Suprapubic skin (tissue), 4 donors: ENCODE data around the gene ANKRD44.

Experiments used
- CTCF ChIP-seq, 2 donors: fragments of 200-600 bp in 1 of 2; fragments of 450-650 bp in 1 of 2; sonication (generic) in 1 of 2; IDR thresholded peaks; one replicate each; pipeline ENCODE4 v1.5.1; 2016 to 2019; ENCODE audit warnings: antibody characterized with exemption in 2 of 2, mild to moderate bottlenecking in 1 of 2, moderate library complexity in 1 of 2
- EP300 ChIP-seq: sonication (generic); formaldehyde crosslinking; IDR thresholded peaks from one replicate; pipeline ENCODE4 v1.6.1; 2017; ENCODE audit warnings: antibody characterized with exemption
- POLR2A ChIP-seq, 2 donors: fragments of 450-650 bp; IDR thresholded peaks; one replicate each; pipeline ENCODE4 v1.6.1; 2017; ENCODE audit warnings: antibody characterized with exemption in 2 of 2, mild to moderate bottlenecking in 2 of 2, moderate library complexity in 2 of 2
- POLR2AphosphoS5 ChIP-seq, 3 donors: sonication (generic); formaldehyde crosslinking; IDR thresholded peaks; one replicate each; pipeline ENCODE4 v1.6.1; 2017; ENCODE audit warnings: antibody characterized with exemption in 3 of 3

- no peak for TF ChIP-seq CTCF (IDR thresholded peaks at IDR 0.05)
- TF ChIP-seq POLR2A (IDR thresholded peaks at IDR 0.05), result no peak
- no peak for TF ChIP-seq POLR2AphosphoS5 (IDR thresholded peaks at IDR 0.05)
- no peak for TF ChIP-seq EP300
These were observed 165.0 kb downstream of the ANKRD44 start for GRCh38 chr2:197145471-197146056.
